Neural cell (in vitro differentiated cells): Measurements from ENCODE around the gene ZNF287.

Experiments
- CTCF ChIP-seq: fragments of 450-650 bp; IDR thresholded peaks from 2 replicates; pipeline ENCODE4 v1.5.1; 2014; ENCODE audit warnings: antibody characterized with exemption, mild to moderate bottlenecking, moderate library complexity; ENCODE audit not compliant: poor library complexity, severe bottlenecking
- EP300 ChIP-seq: fragments of 450-650 bp; conservative IDR thresholded peaks from 2 replicates; pipeline ENCODE4 v1.6.1; 2014; ENCODE audit warnings: antibody characterized with exemption, mild to moderate bottlenecking, moderate library complexity; ENCODE audit not compliant: poor library complexity, severe bottlenecking
- EZH2 ChIP-seq: fragments of 200-600, 300-800 bp; shearing (Covaris generic), sonication (generic); IDR thresholded peaks from 2 replicates; pipeline ENCODE4 v1.6.1; 2014; ENCODE audit warnings: antibody characterized with exemption, low read length, borderline replicate concordance, mild to moderate bottlenecking; ENCODE audit not compliant: insufficient read depth, poor library complexity, severe bottlenecking
- POLR2AphosphoS5 ChIP-seq: IDR thresholded peaks from 2 replicates; pipeline ENCODE4 v1.6.1; 2012

GRCh38 chr17:16529906-16530305 is 39.1 kb downstream of the ZNF287 start:
- no peak for TF ChIP-seq CTCF
- TF ChIP-seq EP300: no peak
- TF ChIP-seq POLR2AphosphoS5: no peak
- TF ChIP-seq EZH2: no peak
